GM12878 (cell line): ENCODE measurements around the gene ATF2. TPM values are rescaled to one million over a fixed set of nuclear protein-coding genes. Genes with fewer than 3 reads are reported as not detected.

ENCODE experiments used
- ATAC-seq: fragments of 200-7000 bp; cut with Tn5 transposase; 3 replicates; pipeline ENCODE4 v1.9.1; 2020; ENCODE audit warnings: mild to moderate bottlenecking, moderate library complexity
- BruUV-seq: library from RNA; stranded (reverse); fragments of 400-500 nt; replicated peaks from 2 replicates; lab custom pipeline; 2021; lab: Mats Ljungman, UMichigan
- CTCF ChIA-PET: fragments of 300-600 bp; sonication (Branson Sonifier 250); formaldehyde crosslinking; extraction: SDS; loops from one replicate; lab custom pipeline; 2021; ENCODE audit warnings: inconsistent platforms; lab: Yijun Ruan, JAX
- POLR2A ChIA-PET: fragments of 350-600 bp; formaldehyde crosslinking; extraction: SDS; loops from one replicate; lab custom pipeline; 2021; ENCODE audit warnings: inconsistent platforms; lab: Charles Lee
- RAD21 ChIA-PET: fragments of 300-600 bp; sonication (Branson Sonifier 250); formaldehyde crosslinking; loops from one replicate; lab custom pipeline; 2023; ENCODE audit warnings: antibody characterized with exemption; ENCODE audit not compliant: unreplicated experiment; lab: Charles Lee
- SMC1A ChIA-PET: fragments of 300-600 bp; sonication (Branson Sonifier 250); formaldehyde crosslinking; loops from one replicate; lab custom pipeline; 2023; ENCODE audit not compliant: unreplicated experiment, uncharacterized antibody; lab: Charles Lee
- DNase-seq: peaks from one replicate; pipeline ENCODE4 v3.0.0-alpha.2; 2011; ENCODE audit warnings: low read depth, low spot score
- FAIRE-seq: peaks from 3 replicates; lab custom pipeline; 2011; peaks lifted over from hg19 to GRCh38; lab: Jason Lieb, UNC
- H2AFZ ChIP-seq: 2 replicates; pipeline ENCODE4 v1.6.0; 2011; ENCODE audit warnings: low read depth, low read length, control low read depth; ENCODE audit not compliant: control insufficient read depth
- H3K27ac ChIP-seq: 2 replicates; pipeline ENCODE4 v1.5.1; 2011; ENCODE audit warnings: control low read depth; ENCODE audit not compliant: control insufficient read depth, insufficient read depth
- H3K27me3 ChIP-seq, 2 experiments: replicated peaks in 1 of 2; 2 replicates each; pipeline versions ENCODE4 v1.6.0 to v1.6.1; 2011; ENCODE audit warnings: low read length in 1 of 2; ENCODE audit not compliant: control insufficient read depth in 2 of 2, insufficient read depth in 2 of 2
- H3K36me3 ChIP-seq, 2 experiments: 2 replicates each; pipeline ENCODE4 v1.5.1; 2011; ENCODE audit warnings: low read length in 1 of 2; ENCODE audit not compliant: control insufficient read depth in 2 of 2, insufficient read depth in 2 of 2
- H3K4me1 ChIP-seq: 2 replicates; pipeline ENCODE4 v1.6.1; 2011; ENCODE audit warnings: mild to moderate bottlenecking, low read length, moderate library complexity, mixed read lengths; ENCODE audit not compliant: control insufficient read depth, insufficient read depth
- H3K4me2 ChIP-seq: 2 replicates; pipeline ENCODE4 v1.6.0; 2011; ENCODE audit warnings: control low read depth; ENCODE audit not compliant: control insufficient read depth, insufficient read depth
- H3K4me3 ChIP-seq: fragments of 200-600 bp; sonication (generic); 2 replicates; pipeline ENCODE4 v1.5.1; 2016
- H3K79me2 ChIP-seq: 2 replicates; pipeline ENCODE4 v1.6.0; 2011; ENCODE audit warnings: low read length; ENCODE audit not compliant: control insufficient read depth, insufficient read depth
- H3K9ac ChIP-seq: 2 replicates; pipeline ENCODE4 v1.8.0; 2011; ENCODE audit warnings: low read length, control low read depth, mixed read lengths; ENCODE audit not compliant: control insufficient read depth, insufficient read depth
- H3K9me3 ChIP-seq: replicated peaks from 3 replicates; pipeline ENCODE4 v1.5.1; 2011; ENCODE audit warnings: mild to moderate bottlenecking, low read length; ENCODE audit not compliant: control insufficient read depth, insufficient read depth
- H4K20me1 ChIP-seq: 2 replicates; pipeline ENCODE4 v1.6.0; 2011; ENCODE audit not compliant: control insufficient read depth, insufficient read depth
- CBFB ChIP-seq: IDR thresholded peaks from 2 replicates; pipeline ENCODE4 v1.6.1; 2016; ENCODE audit warnings: antibody characterized with exemption, low read depth
- JUNB ChIP-seq: IDR thresholded peaks from 2 replicates; pipeline ENCODE4 v1.6.1; 2016; ENCODE audit warnings: antibody characterized with exemption, mild to moderate bottlenecking
- MXI1 ChIP-seq: fragments of 150-350 bp; IDR thresholded peaks from 2 replicates; pipeline ENCODE4 v1.6.1; 2011; ENCODE audit warnings: low read depth, mild to moderate bottlenecking, inconsistent platforms, low read length, improper control_type of control experiment
- NFIC ChIP-seq: IDR thresholded peaks from 2 replicates; pipeline ENCODE4 v1.6.1; 2012; ENCODE audit warnings: low read depth, mild to moderate bottlenecking, inconsistent platforms, low read length, moderate library complexity
- NR2F1 ChIP-seq: fragments of 450-650 bp; conservative IDR thresholded peaks from 2 replicates; pipeline ENCODE4 v1.6.1; 2017; ENCODE audit warnings: mild to moderate bottlenecking
- RAD51 ChIP-seq: fragments of 450-650 bp; IDR thresholded peaks from 2 replicates; pipeline ENCODE4 v1.6.1; 2016; ENCODE audit warnings: moderate library complexity, mild to moderate bottlenecking, inconsistent platforms
- WGBS: methylation state at CpG from one replicate; pipeline ENCODE4 v1.1.6; 2016; ENCODE audit warnings: low lambda C conversion rate; ENCODE audit not compliant: insufficient replicate concordance, insufficient coverage; ENCODE audit errors: missing lambda C conversion rate; 5-methylcytosine and 5-hydroxymethylcytosine counted together
- in situ Hi-C: fragments of 300-500 bp; cut with MboI; formaldehyde crosslinking; loops from 9 replicates; pipeline ENCODE4 v1.14.3; 2018; ENCODE audit warnings: mixed read lengths
- intact Hi-C: fragments of 100-400 bp; cut with micrococcal nuclease; formaldehyde crosslinking; loops from one replicate; pipeline ENCODE4 v1.14.2; 2022; ENCODE audit not compliant: unreplicated experiment
- polyA plus RNA-seq, 11 experiments: library from polyadenylated mRNA; depleted of rRNA in 4 of 11; unstranded in 6 of 11; stranded (reverse) in 5 of 11; fragments of >200 nt; fragmentation: Nextera tagmentation in 4 of 11; fragmentation: Illumina TruSeq in 1 of 11; extraction: Ambion mirVana in 4 of 11; extraction: Trizol in 1 of 11; gene quantifications; 1 replicate in 1 of 11; 2 replicates in 10 of 11; pipeline versions ENCODE4 v1.2.1 to v1.2.3, GENCODE V29; 2011 to 2016; ENCODE audit warnings: inconsistent platforms in 2 of 11, missing spikeins in 2 of 11, low read depth in 1 of 11
- total RNA-seq, 4 experiments: library from RNA; depleted of rRNA in 3 of 4; stranded (reverse); fragments of >200 nt in 3 of 4; fragmentation: Illumina TruSeq in 1 of 4; extraction: Trizol in 1 of 4; gene quantifications; 2 replicates each; pipeline versions ENCODE4 v1.2.1 to v1.2.3, GENCODE V29; 2013 to 2021
- TF ChIP-seq, protein P1 (sequence below): IDR thresholded peaks from 2 replicates; pipeline ENCODE4 v1.6.1; 2012; ENCODE audit warnings: low read depth, low read length, improper control_type of control experiment
- TF ChIP-seq, protein P2 (sequence below): fragments of 450-650 bp; IDR thresholded peaks from 2 replicates; pipeline ENCODE4 v1.6.1; 2018; ENCODE audit warnings: mild to moderate bottlenecking, low read depth, moderate library complexity; ENCODE audit not compliant: partially characterized antibody
- TF ChIP-seq, protein P3 (sequence below): fragments of 150-350 bp; IDR thresholded peaks from 2 replicates; pipeline ENCODE4 v1.6.1; 2014; ENCODE audit warnings: mild to moderate bottlenecking, low read depth, low read length
- TF ChIP-seq, protein P4 (sequence below): fragments of 450-650 bp; IDR thresholded peaks from 2 replicates; pipeline ENCODE4 v1.6.1; 2017; ENCODE audit warnings: mild to moderate bottlenecking
- TF ChIP-seq, protein P5 (sequence below): fragments of 450-650 bp; formaldehyde crosslinking; IDR thresholded peaks from 2 replicates; pipeline ENCODE4 v1.4.0; 2022; ENCODE audit warnings: mild to moderate bottlenecking, moderate library complexity
- TF ChIP-seq, protein P6 (sequence below): IDR thresholded peaks from 2 replicates; pipeline ENCODE4 v1.6.1; 2011; ENCODE audit warnings: borderline replicate concordance, low read depth, mild to moderate bottlenecking, moderate library complexity, low read length; ENCODE audit not compliant: insufficient read depth, poor library complexity, severe bottlenecking

ATF2 gene
- total and polyA plus RNA-seq, 10 of the 15 experiments (the other 5 are each of a cell fraction or from before 2014, with no cell fraction given): 10.3 to 78.0 (median 36.0) TPM

DNA sequence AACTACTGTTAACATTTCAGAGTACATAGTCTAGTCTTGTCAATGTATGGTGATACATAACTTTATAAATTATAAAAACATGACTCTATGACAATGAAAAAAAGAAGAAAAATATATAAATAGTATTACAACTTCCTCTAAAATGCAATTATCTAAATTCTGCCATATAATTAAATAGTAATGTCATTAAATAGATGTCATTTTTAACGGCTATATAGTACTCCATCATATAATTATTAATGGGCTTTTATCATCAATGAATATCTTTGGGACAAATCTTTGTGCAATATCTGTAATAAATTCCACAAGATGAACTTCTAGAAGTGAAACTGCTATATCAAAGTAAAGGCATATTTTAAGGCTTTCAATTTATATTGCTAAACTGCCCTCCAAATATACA, 24.8 kb downstream of the ATF2 start:
- in situ Hi-C loops: no loop called here
- H3K27me3 ChIP-seq: no peaks in the 10 kb centered on the region
- DNase-seq: no peak
- 100% methylated on average over 1 of the region's 1 CpG for WGBS
- H3K4me1 ChIP-seq: no peaks in the 10 kb centered on the region; the same call in 1 of the 2 replicates
- intact Hi-C loops: no loop called here
- POLR2A ChIA-PET: interaction anchor here (0.7 kb wide), 1 partner anchor 24 kb away, joined by 3 read pairs; no protein-coding TSS in a partner anchor
- no TSS peak for BruUV-seq
- no peak overlapping the region for H3K4me3 ChIP-seq
- FAIRE-seq: no peak
- no peaks in the 10 kb centered on the region for H4K20me1 ChIP-seq
- H3K36me3 ChIP-seq: peaks cover 2 to 3% of the 10 kb centered on the region in 2 experiments; a peak in 3 of 4 replicates
- H3K79me2 ChIP-seq: peaks cover 43% of the 10 kb centered on the region
- no peak overlapping the region for H3K27ac ChIP-seq
- H3K9ac ChIP-seq: no peak overlapping the region
- SMC1A ChIA-PET: no interaction called here
- RAD21 ChIA-PET: no interaction called here
- CTCF ChIA-PET: no interaction called here
- H3K9me3 ChIP-seq: no peaks in the 10 kb centered on the region; the same call in 2 of the 3 replicates
- no peak overlapping the region for H2AFZ ChIP-seq
- no peak overlapping the region for H3K4me2 ChIP-seq
- ATAC-seq: no peak
- TF ChIP-seq, protein P1, sequence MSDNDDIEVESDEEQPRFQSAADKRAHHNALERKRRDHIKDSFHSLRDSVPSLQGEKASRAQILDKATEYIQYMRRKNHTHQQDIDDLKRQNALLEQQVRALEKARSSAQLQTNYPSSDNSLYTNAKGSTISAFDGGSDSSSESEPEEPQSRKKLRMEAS: no peak
- no peak for TF ChIP-seq RAD51
- TF ChIP-seq NFIC: no peak
- no peak for TF ChIP-seq CBFB
- TF ChIP-seq, protein P2, sequence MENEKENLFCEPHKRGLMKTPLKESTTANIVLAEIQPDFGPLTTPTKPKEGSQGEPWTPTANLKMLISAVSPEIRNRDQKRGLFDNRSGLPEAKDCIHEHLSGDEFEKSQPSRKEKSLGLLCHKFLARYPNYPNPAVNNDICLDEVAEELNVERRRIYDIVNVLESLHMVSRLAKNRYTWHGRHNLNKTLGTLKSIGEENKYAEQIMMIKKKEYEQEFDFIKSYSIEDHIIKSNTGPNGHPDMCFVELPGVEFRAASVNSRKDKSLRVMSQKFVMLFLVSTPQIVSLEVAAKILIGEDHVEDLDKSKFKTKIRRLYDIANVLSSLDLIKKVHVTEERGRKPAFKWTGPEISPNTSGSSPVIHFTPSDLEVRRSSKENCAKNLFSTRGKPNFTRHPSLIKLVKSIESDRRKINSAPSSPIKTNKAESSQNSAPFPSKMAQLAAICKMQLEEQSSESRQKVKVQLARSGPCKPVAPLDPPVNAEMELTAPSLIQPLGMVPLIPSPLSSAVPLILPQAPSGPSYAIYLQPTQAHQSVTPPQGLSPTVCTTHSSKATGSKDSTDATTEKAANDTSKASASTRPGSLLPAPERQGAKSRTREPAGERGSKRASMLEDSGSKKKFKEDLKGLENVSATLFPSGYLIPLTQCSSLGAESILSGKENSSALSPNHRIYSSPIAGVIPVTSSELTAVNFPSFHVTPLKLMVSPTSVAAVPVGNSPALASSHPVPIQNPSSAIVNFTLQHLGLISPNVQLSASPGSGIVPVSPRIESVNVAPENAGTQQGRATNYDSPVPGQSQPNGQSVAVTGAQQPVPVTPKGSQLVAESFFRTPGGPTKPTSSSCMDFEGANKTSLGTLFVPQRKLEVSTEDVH: no peak
- no peak for TF ChIP-seq MXI1
- TF ChIP-seq, protein P3, sequence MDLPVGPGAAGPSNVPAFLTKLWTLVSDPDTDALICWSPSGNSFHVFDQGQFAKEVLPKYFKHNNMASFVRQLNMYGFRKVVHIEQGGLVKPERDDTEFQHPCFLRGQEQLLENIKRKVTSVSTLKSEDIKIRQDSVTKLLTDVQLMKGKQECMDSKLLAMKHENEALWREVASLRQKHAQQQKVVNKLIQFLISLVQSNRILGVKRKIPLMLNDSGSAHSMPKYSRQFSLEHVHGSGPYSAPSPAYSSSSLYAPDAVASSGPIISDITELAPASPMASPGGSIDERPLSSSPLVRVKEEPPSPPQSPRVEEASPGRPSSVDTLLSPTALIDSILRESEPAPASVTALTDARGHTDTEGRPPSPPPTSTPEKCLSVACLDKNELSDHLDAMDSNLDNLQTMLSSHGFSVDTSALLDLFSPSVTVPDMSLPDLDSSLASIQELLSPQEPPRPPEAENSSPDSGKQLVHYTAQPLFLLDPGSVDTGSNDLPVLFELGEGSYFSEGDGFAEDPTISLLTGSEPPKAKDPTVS: no peak
- TF ChIP-seq, protein P4, sequence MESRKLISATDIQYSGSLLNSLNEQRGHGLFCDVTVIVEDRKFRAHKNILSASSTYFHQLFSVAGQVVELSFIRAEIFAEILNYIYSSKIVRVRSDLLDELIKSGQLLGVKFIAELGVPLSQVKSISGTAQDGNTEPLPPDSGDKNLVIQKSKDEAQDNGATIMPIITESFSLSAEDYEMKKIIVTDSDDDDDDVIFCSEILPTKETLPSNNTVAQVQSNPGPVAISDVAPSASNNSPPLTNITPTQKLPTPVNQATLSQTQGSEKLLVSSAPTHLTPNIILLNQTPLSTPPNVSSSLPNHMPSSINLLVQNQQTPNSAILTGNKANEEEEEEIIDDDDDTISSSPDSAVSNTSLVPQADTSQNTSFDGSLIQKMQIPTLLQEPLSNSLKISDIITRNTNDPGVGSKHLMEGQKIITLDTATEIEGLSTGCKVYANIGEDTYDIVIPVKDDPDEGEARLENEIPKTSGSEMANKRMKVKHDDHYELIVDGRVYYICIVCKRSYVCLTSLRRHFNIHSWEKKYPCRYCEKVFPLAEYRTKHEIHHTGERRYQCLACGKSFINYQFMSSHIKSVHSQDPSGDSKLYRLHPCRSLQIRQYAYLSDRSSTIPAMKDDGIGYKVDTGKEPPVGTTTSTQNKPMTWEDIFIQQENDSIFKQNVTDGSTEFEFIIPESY: no peak
- no peak for TF ChIP-seq NR2F1
- TF ChIP-seq, protein P5, sequence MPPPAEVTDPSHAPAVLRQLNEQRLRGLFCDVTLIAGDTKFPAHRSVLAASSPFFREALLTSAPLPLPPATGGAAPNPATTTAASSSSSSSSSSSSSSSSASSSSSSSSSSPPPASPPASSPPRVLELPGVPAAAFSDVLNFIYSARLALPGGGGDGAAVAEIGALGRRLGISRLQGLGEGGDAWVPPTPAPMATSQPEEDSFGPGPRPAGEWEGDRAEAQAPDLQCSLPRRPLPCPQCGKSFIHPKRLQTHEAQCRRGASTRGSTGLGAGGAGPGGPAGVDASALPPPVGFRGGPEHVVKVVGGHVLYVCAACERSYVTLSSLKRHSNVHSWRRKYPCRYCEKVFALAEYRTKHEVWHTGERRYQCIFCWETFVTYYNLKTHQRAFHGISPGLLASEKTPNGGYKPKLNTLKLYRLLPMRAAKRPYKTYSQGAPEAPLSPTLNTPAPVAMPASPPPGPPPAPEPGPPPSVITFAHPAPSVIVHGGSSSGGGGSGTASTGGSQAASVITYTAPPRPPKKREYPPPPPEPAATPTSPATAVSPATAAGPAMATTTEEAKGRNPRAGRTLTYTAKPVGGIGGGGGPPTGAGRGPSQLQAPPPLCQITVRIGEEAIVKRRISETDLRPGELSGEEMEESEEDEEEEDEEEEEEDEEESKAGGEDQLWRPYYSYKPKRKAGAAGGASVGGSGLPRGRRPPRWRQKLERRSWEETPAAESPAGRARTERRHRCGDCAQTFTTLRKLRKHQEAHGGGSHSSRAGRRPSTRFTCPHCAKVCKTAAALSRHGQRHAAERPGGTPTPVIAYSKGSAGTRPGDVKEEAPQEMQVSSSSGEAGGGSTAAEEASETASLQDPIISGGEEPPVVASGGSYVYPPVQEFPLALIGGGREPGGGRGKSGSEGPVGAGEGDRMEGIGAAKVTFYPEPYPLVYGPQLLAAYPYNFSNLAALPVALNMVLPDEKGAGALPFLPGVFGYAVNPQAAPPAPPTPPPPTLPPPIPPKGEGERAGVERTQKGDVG: no peak
- TF ChIP-seq, protein P6, sequence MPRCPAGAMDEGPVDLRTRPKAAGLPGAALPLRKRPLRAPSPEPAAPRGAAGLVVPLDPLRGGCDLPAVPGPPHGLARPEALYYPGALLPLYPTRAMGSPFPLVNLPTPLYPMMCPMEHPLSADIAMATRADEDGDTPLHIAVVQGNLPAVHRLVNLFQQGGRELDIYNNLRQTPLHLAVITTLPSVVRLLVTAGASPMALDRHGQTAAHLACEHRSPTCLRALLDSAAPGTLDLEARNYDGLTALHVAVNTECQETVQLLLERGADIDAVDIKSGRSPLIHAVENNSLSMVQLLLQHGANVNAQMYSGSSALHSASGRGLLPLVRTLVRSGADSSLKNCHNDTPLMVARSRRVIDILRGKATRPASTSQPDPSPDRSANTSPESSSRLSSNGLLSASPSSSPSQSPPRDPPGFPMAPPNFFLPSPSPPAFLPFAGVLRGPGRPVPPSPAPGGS: no peak
- TF ChIP-seq JUNB: no peak
